Measurements from ENCODE around the gene PRR19. TPM values are rescaled to one million over a fixed set of nuclear protein-coding genes. Genes with fewer than 3 reads are reported as not detected.

Gene PRR19
- total RNA-seq, 1 experiment from 2014 or later: 3.6 TPM

GRCh38 chr19:42356686-42357085 is 54.8 kb downstream of the PRR19 start:
- no peak overlapping the region for H3K27ac ChIP-seq (ENCODE audit: low read depth, low read length, poor library complexity, severe bottlenecking)
- no peaks in the 10 kb centered on the region for H3K4me1 ChIP-seq (ENCODE audit: insufficient read depth, low read length, poor library complexity, severe bottlenecking)
- intact Hi-C loops (cut with micrococcal nuclease; ENCODE audit: unreplicated experiment): no loop called here
- TF ChIP-seq EZH2 (IDR thresholded peaks at IDR 0.05; ENCODE audit: borderline replicate concordance, low read depth, low read length, poor library complexity, severe bottlenecking) (no peak), CTCF (conservative IDR thresholded peaks at IDR 0.05; ENCODE audit: low read depth, low read length) (no peak)
- no peaks in the 10 kb centered on the region for H3K27me3 ChIP-seq (replicated peaks; ENCODE audit: insufficient read depth, low read depth, low read length, poor library complexity)
- DNase-seq (ENCODE audit: low spot score): no peak
- no peaks in the 10 kb centered on the region for H3K9me3 ChIP-seq (ENCODE audit: low read depth, low read length, poor library complexity, severe bottlenecking)
- CTCF ChIA-PET: no interaction called here
- H3K4me3 ChIP-seq (ENCODE audit: low read depth, low read length, poor library complexity, severe bottlenecking): no peak overlapping the region
- BruUV-seq (replicated peaks): no TSS peak
- POLR2A ChIA-PET (ENCODE audit: low non-redundant PET): interaction anchor here (0.5 kb wide), 1 partner anchor 23 kb away, joined by 5 read pairs; no protein-coding TSS in a partner anchor
- H3K36me3 ChIP-seq (ENCODE audit: insufficient read depth, low read length, poor library complexity, severe bottlenecking): peaks cover 5% of the 10 kb centered on the region

GRCh38 chr19:42357290-42357689 is 55.4 kb downstream of the PRR19 start:
- TF ChIP-seq EZH2 (IDR thresholded peaks at IDR 0.05; ENCODE audit: borderline replicate concordance, low read depth, low read length, poor library complexity, severe bottlenecking) (no peak), CTCF (conservative IDR thresholded peaks at IDR 0.05; ENCODE audit: low read depth, low read length) (no peak)
- intact Hi-C loops (cut with micrococcal nuclease; ENCODE audit: unreplicated experiment): no loop called here
- ChIA-PET POLR2A (ENCODE audit: low non-redundant PET) (no interaction called here), CTCF (no interaction called here)
- H3K36me3 ChIP-seq (ENCODE audit: insufficient read depth, low read length, poor library complexity, severe bottlenecking): peaks cover 5% of the 10 kb centered on the region
- no peaks in the 10 kb centered on the region for H3K9me3 ChIP-seq (ENCODE audit: low read depth, low read length, poor library complexity, severe bottlenecking)
- no peaks in the 10 kb centered on the region for H3K27me3 ChIP-seq (replicated peaks; ENCODE audit: insufficient read depth, low read depth, low read length, poor library complexity)
- H3K4me3 ChIP-seq (ENCODE audit: low read depth, low read length, poor library complexity, severe bottlenecking): no peak overlapping the region
- no TSS peak for BruUV-seq (replicated peaks)
- no peak overlapping the region for H3K27ac ChIP-seq (ENCODE audit: low read depth, low read length, poor library complexity, severe bottlenecking)
- no peak for DNase-seq (ENCODE audit: low spot score)
- H3K4me1 ChIP-seq (ENCODE audit: insufficient read depth, low read length, poor library complexity, severe bottlenecking): no peaks in the 10 kb centered on the region

Small RNA genes within 50 kb of the gene (microRNA-seq; reads per million reads assigned to microRNA genes)
- not detected for gene MIR8077

Other genes with a start within 250 kb of the PRR19 start
- gene GRIK5, start 231.9 kb upstream of the PRR19 start, total RNA-seq (2021): 21.2 and 24.0 TPM in 2 replicates
- 24.3 and 27.5 TPM in 2 replicates for gene ZNF574, start 226.0 kb upstream of the PRR19 start, total RNA-seq (2021)
- 2.2 and 2.5 TPM in 2 replicates for gene POU2F2, start 169.7 kb upstream of the PRR19 start, total RNA-seq (2021)
- 32.1 and 35.2 TPM in 2 replicates for gene DEDD2, start 84.5 kb upstream of the PRR19 start, total RNA-seq (2021)
- gene ZNF526, start 81.8 kb upstream of the PRR19 start, total RNA-seq (2021): 17.4 and 21.3 TPM in 2 replicates
- 67.8 and 70.1 TPM in 2 replicates for gene GSK3A, start 59.5 kb upstream of the PRR19 start, total RNA-seq (2021)
- 149 and 164 TPM in 2 replicates for gene ERF, start 47.0 kb upstream of the PRR19 start, total RNA-seq (2021)
- 75.8 and 80.3 TPM in 2 replicates for gene CIC, start 32.9 kb upstream of the PRR19 start, total RNA-seq (2021)
- 151 and 166 TPM in 2 replicates for gene PAFAH1B3, start 492 bp downstream of the PRR19 start, total RNA-seq (2021)
- gene TMEM145, start 11.2 kb downstream of the PRR19 start, total RNA-seq (2021): 4.9 and 5.7 TPM in 2 replicates
- 28.5 and 33.6 TPM in 2 replicates for gene MEGF8, start 23.5 kb downstream of the PRR19 start, total RNA-seq (2021)
- not detected in 2 replicates for gene CNFN, start 88.2 kb downstream of the PRR19 start, total RNA-seq (2021)
- 6.8 and 7.6 TPM in 2 replicates for gene LIPE, start 125.3 kb downstream of the PRR19 start, total RNA-seq (2021)
- not detected in 2 replicates for gene CXCL17, start 140.8 kb downstream of the PRR19 start, total RNA-seq (2021)
- gene CEACAM1, start 226.3 kb downstream of the PRR19 start, total RNA-seq (2021): 0.22 and 0.64 TPM in 2 replicates